Measurements from ENCODE around the gene RAVER2. TPM values are rescaled to one million over a fixed set of nuclear protein-coding genes. Genes with fewer than 3 reads are reported as not detected.
"Not testable (repeated sequence)": the region's sequence is repeated elsewhere in the genome, so short reads cannot be mapped to it uniquely, and the experiment has no call there.

The RAVER2 gene
- total RNA-seq, 1 experiment from 2014 or later: 20.3 TPM

DNA sequence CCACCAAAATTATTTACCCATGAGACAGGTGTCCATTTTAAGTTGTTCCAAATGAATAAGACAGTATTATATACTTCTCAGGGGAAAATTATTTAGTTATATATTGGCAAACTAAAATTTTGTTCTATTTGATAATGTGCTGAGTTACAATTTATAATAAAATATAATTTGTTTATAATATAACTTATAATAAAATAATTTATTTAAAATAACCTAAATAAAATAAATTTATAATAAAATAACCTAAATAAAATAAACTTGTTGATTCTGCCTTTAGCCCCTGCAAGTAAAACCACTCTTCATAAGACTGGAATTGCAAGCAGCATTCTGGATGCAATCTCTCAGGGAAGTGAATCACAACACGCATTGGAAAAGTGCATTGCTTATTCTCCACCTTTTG is 69.6 kb downstream of the RAVER2 start:
- CTCF ChIA-PET: no interaction called here
- no peak for DNase-seq (ENCODE audit: low spot score)
- no peak overlapping the region for H3K27ac Mint-ChIP-seq
- ATAC-seq: no peak
- H3K27me3 Mint-ChIP-seq (ENCODE audit: low read depth): no peaks in the 10 kb centered on the region
- no peaks in the 10 kb centered on the region for H3K4me1 Mint-ChIP-seq
- POLR2A ChIA-PET: no interaction called here
- H3K36me3 Mint-ChIP-seq: peaks cover 27% of the 10 kb centered on the region
- H3K9me3 Mint-ChIP-seq: peaks cover 13% of the 10 kb centered on the region
- TF ChIP-seq, protein P1, sequence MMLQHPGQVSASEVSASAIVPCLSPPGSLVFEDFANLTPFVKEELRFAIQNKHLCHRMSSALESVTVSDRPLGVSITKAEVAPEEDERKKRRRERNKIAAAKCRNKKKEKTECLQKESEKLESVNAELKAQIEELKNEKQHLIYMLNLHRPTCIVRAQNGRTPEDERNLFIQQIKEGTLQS (CRISPR knock-in tag; conservative IDR thresholded peaks at IDR 0.05): no peak
- no peak for TF ChIP-seq TCF7 (CRISPR knock-in tag; IDR thresholded peaks at IDR 0.05; ENCODE audit: low read depth)
- TF ChIP-seq HMGA2 (CRISPR knock-in tag; IDR thresholded peaks at IDR 0.05): peak; percentile 95
- TF ChIP-seq NFE2L1 (CRISPR knock-in tag; IDR thresholded peaks at IDR 0.05): no peak
- H3K4me3 Mint-ChIP-seq: no peak overlapping the region

DNA sequence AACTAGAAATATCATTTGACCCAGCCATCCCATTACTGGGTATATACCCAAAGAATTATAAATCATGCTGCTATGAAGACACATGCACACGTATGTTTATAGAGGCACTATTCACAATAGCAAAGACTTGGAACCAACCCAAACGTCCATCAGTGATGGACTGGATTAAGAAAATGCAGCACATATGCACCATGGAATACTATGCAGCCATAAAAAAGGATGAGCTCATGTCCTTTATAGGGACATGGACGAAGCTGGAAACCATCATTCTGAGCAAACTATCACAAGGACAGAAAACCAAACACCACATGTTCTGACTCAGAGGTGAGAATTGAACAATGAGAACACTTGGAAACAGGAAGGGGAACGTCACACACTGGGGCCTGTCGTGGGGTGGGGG is 72.5 kb downstream of the RAVER2 start:
- H3K27me3 Mint-ChIP-seq (ENCODE audit: low read depth); CTCF ChIA-PET; DNase-seq (ENCODE audit: low spot score); H3K4me3 Mint-ChIP-seq; H3K27ac Mint-ChIP-seq; POLR2A ChIA-PET; ATAC-seq; H3K4me1 Mint-ChIP-seq: not testable (repeated sequence)
- peaks cover 35% of the 10 kb centered on the region for H3K36me3 Mint-ChIP-seq
- H3K9me3 Mint-ChIP-seq: peaks cover 13% of the 10 kb centered on the region

DNA sequence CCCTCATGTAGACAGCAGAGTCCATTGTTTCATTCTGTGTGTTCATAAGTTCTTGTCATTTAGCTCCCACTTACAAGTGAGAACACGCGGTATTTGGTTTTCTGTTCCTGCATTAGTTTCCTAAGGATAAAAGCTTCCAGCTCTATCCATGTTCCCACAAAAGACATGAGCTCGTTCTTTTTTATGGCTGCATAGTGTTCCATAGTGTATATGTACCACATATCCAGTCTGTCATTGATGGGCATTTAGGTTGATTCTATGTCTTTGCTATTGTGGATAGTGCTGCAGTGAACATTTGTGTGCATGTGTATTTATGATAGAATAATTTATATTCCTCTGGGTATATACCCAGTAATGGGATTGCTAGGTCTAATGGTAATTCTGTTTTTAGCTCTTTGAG is 75.7 kb downstream of the RAVER2 start:
- Mint-ChIP-seq H3K9me3 (peaks cover 13% of the 10 kb centered on the region), H3K36me3 (peaks cover 29% of the 10 kb centered on the region)
- H3K27me3 Mint-ChIP-seq (ENCODE audit: low read depth); H3K27ac Mint-ChIP-seq; DNase-seq (ENCODE audit: low spot score); POLR2A ChIA-PET; H3K4me1 Mint-ChIP-seq; H3K4me3 Mint-ChIP-seq; ATAC-seq; CTCF ChIA-PET: not testable (repeated sequence)

DNA sequence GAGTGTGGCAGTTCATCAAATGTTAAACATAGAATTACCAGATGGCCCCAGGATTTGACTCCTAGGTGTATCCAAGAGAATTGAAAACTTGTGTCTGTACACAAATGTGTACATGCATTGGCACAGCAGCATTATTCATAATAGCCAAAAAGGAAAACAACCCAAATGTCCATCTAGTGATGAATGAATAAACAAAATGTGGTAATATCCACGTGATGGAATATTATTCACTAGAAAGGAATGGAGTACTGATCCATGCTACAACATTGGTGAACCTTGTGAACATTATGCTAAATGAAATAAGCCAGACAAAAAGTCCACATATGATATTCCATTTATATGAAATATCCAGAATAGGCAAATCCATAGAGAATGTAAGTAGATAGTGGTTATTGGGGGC is 77.7 kb downstream of the RAVER2 start:
- no peak for DNase-seq (ENCODE audit: low spot score)
- Mint-ChIP-seq H3K27ac (no peak overlapping the region), H3K4me3 (no peak overlapping the region), H3K4me1 (peaks cover 7% of the 10 kb centered on the region), H3K27me3 (ENCODE audit: low read depth) (no peaks in the 10 kb centered on the region), H3K36me3 (peaks cover 13% of the 10 kb centered on the region), H3K9me3 (no peaks in the 10 kb centered on the region)
- no peak for ATAC-seq
- ChIA-PET POLR2A (no interaction called here), CTCF (no interaction called here)
- TF ChIP-seq, protein P2, sequence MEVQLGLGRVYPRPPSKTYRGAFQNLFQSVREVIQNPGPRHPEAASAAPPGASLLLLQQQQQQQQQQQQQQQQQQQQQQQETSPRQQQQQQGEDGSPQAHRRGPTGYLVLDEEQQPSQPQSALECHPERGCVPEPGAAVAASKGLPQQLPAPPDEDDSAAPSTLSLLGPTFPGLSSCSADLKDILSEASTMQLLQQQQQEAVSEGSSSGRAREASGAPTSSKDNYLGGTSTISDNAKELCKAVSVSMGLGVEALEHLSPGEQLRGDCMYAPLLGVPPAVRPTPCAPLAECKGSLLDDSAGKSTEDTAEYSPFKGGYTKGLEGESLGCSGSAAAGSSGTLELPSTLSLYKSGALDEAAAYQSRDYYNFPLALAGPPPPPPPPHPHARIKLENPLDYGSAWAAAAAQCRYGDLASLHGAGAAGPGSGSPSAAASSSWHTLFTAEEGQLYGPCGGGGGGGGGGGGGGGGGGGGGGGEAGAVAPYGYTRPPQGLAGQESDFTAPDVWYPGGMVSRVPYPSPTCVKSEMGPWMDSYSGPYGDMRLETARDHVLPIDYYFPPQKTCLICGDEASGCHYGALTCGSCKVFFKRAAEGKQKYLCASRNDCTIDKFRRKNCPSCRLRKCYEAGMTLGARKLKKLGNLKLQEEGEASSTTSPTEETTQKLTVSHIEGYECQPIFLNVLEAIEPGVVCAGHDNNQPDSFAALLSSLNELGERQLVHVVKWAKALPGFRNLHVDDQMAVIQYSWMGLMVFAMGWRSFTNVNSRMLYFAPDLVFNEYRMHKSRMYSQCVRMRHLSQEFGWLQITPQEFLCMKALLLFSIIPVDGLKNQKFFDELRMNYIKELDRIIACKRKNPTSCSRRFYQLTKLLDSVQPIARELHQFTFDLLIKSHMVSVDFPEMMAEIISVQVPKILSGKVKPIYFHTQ (CRISPR knock-in tag; IDR thresholded peaks at IDR 0.05): no peak
- TF ChIP-seq NFATC4 (CRISPR knock-in tag; IDR thresholded peaks at IDR 0.05) (no peak), NR2C2 (CRISPR knock-in tag; IDR thresholded peaks at IDR 0.05) (no peak), ZBTB21 (CRISPR knock-in tag; IDR thresholded peaks at IDR 0.05; ENCODE audit: borderline replicate concordance) (no peak), RORB (CRISPR knock-in tag; IDR thresholded peaks at IDR 0.05) (no peak), ZNF121 (CRISPR knock-in tag; IDR thresholded peaks at IDR 0.05) (no peak), CREB1 (CRISPR knock-in tag; IDR thresholded peaks at IDR 0.05) (no peak), EMX1 (CRISPR knock-in tag; IDR thresholded peaks at IDR 0.05) (no peak)
- TF ChIP-seq, protein P1 (CRISPR knock-in tag; conservative IDR thresholded peaks at IDR 0.05): no peak
- TF ChIP-seq, protein P3, sequence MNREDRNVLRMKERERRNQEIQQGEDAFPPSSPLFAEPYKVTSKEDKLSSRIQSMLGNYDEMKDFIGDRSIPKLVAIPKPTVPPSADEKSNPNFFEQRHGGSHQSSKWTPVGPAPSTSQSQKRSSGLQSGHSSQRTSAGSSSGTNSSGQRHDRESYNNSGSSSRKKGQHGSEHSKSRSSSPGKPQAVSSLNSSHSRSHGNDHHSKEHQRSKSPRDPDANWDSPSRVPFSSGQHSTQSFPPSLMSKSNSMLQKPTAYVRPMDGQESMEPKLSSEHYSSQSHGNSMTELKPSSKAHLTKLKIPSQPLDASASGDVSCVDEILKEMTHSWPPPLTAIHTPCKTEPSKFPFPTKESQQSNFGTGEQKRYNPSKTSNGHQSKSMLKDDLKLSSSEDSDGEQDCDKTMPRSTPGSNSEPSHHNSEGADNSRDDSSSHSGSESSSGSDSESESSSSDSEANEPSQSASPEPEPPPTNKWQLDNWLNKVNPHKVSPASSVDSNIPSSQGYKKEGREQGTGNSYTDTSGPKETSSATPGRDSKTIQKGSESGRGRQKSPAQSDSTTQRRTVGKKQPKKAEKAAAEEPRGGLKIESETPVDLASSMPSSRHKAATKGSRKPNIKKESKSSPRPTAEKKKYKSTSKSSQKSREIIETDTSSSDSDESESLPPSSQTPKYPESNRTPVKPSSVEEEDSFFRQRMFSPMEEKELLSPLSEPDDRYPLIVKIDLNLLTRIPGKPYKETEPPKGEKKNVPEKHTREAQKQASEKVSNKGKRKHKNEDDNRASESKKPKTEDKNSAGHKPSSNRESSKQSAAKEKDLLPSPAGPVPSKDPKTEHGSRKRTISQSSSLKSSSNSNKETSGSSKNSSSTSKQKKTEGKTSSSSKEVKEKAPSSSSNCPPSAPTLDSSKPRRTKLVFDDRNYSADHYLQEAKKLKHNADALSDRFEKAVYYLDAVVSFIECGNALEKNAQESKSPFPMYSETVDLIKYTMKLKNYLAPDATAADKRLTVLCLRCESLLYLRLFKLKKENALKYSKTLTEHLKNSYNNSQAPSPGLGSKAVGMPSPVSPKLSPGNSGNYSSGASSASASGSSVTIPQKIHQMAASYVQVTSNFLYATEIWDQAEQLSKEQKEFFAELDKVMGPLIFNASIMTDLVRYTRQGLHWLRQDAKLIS (CRISPR knock-in tag; IDR thresholded peaks at IDR 0.05; ENCODE audit: borderline replicate concordance): no peak
- TF ChIP-seq, protein P4, sequence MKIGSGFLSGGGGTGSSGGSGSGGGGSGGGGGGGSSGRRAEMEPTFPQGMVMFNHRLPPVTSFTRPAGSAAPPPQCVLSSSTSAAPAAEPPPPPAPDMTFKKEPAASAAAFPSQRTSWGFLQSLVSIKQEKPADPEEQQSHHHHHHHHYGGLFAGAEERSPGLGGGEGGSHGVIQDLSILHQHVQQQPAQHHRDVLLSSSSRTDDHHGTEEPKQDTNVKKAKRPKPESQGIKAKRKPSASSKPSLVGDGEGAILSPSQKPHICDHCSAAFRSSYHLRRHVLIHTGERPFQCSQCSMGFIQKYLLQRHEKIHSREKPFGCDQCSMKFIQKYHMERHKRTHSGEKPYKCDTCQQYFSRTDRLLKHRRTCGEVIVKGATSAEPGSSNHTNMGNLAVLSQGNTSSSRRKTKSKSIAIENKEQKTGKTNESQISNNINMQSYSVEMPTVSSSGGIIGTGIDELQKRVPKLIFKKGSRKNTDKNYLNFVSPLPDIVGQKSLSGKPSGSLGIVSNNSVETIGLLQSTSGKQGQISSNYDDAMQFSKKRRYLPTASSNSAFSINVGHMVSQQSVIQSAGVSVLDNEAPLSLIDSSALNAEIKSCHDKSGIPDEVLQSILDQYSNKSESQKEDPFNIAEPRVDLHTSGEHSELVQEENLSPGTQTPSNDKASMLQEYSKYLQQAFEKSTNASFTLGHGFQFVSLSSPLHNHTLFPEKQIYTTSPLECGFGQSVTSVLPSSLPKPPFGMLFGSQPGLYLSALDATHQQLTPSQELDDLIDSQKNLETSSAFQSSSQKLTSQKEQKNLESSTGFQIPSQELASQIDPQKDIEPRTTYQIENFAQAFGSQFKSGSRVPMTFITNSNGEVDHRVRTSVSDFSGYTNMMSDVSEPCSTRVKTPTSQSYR (CRISPR knock-in tag; IDR thresholded peaks at IDR 0.05): no peak
